HG03439 (cell line): ENCODE data around the gene COMMD1.

Experiments used
- ATAC-seq: cut with Tn5 transposase; IDR thresholded peaks from one replicate; pipeline ENCODE4 v1.9.1; 2021; ENCODE audit warnings: mild to moderate bottlenecking, moderate library complexity; ENCODE audit not compliant: unreplicated experiment

Gene COMMD1

DNA sequence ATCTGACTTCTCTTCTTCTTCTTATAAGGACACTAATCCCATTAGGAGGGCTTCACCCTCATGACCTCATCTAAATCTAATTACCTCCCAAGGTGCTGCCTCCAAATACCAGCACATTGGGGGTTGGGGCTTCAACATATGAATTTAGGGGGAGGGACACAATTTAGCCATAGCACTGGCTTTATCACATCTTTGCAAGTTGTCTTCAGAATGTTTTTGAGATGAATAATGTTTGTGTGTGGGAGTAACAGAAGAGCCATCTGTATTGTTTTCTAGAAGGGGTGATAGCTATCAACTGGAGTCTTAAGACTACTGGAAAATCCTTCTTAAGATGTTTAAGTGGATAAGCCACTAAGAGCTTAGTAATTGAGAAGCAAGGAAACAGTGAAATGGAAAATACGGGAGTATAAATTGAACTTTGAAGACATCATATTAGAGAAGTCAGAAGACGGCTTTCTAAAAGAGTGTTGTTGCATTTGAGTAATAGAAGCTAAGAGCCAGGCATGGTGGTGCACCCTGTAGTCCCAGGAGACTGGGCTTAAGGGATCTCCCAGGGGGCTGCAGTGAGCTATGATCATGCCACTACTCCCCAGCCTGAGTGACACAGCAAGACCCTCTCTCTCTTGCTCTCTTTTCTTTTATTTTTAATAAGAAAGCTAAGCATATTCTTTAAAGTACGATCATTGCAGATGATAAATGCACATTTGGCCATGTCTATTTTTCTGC lies 257.8 kb downstream of the COMMD1 start:
- no peak for ATAC-seq

DNA sequence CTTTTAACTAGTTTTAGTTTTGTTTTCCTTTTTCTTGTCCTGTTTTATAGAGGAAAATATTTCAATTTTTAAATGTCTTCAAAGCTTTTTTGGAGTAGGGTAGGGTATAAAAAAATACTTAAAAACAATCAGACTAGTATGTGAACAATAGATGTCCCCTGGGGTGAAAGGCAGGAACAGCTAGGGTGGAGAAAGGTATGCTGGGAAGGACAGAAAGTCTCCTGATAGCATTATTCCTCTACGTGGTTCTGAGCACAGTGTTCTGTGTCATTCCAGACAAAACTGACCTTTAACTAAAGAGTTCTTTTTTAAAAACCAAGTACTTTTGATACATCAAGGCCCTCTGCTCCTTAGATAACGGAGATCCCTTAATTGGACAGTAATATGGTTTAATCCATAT lies 258.4 kb downstream of the COMMD1 start:
- no peak for ATAC-seq

DNA sequence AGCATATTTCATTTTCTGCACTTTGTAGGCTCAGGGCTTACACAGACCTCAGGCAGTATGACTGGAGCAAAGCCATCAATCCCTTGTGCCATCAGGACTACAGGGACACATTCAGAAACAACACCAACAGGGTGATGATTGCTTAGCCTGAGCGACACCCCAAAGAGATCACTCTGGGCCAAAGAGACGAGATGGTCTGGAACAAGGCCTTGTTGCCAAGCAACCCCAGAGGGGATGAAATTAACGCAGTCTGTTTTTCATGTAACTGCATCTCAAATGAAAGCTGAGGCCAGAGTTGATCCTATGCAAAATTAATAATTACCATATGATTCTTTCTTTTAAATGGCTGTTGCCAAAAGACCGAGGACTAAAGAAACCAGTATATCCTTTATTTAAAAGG lies 270.3 kb downstream of the COMMD1 start:
- ATAC-seq = no peak

DNA sequence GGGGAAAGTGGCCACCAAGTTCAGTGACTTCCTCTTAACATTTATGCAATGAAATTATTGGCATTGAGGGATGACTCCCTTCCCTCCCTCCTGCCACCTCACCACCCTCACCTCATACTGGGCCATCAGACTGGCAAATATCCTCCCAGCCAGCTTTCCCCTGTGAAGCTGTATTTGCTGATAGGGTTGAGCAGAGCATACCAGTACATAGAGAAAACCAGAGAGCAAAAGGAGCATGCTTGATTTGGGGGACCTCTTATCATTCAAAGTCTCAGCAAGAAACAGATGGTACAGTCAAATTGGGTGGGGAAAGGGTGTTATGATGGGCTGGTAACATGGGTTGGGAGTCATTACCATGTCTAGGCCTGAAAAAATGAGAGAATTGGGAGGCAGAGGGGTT lies 271.3 kb downstream of the COMMD1 start:
- no peak for ATAC-seq

DNA sequence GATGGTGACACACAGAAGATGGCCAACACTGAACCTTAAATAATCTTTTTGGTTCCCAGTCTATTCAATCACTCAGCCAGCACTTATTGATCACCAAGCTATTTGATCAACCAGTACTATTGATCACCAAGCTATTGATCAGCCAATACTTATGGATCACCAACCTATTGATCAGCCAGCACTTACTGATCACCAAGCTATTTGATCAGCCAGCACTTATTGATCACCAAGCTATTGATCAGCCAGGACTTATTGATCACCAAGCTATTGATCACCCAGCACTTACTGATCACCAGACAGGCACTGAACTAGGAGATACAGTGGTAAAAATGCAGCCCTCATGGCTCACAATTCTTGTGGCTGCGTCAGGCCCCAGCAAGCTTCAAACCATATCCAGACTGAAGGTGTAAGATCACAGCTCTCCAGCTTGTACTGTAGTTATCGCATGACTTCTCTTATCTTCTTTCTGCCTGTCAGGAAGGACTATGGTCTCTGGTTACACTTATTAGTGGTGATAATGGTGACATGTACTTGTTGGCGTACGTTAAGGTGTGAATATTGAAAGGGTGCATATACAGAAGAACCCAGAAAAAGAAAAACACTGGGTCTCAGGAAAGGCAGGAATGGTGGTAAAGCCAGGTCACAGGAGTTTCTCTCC lies 272.0 kb downstream of the COMMD1 start:
- no peak for ATAC-seq

DNA sequence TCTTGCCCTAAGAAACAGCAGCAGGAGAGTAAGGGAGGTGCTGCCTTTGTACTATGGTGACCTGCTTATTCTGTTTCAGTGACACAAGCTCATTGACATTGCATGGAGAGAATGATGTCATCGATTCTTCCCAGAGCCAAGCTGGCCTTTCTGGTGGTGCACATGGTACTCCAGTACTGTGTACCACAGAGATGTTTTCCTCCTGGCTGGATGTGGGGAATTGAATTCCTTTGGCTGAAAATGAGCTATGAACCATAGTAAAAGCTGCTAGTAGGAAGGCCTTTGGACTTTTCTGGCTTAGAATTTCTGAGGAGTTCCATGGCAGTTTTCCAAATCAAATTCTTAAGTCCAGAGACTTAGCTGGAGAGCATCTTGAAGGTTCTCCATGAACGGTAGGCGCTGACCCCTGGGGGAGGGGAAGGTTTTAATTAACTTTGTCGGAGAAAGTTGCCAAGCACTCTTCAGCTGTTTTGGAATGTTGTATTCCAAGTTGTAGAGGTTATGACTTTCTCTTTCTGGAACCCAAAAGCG lies 273.3 kb downstream of the COMMD1 start:
- ATAC-seq = no peak

DNA sequence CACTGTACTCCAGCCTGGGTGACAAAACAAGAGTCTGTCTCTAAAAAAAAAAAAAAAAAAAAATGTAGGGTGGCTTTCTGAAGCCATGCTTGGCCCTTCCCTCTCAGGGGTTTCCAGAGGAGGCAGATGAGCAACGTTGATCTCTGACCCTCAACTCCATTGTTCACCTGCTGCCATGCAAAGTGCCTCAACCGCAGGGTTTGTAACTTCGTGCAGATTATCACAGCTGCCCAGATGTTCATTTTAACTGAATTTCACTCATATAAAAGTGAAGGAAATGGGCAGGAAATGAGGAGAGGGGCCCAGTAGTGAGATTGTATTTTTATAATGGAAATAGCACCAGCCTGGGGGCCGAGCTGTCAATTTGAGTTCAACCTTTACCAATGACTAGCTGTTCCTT lies 275.5 kb downstream of the COMMD1 start:
- no peak for ATAC-seq

DNA sequence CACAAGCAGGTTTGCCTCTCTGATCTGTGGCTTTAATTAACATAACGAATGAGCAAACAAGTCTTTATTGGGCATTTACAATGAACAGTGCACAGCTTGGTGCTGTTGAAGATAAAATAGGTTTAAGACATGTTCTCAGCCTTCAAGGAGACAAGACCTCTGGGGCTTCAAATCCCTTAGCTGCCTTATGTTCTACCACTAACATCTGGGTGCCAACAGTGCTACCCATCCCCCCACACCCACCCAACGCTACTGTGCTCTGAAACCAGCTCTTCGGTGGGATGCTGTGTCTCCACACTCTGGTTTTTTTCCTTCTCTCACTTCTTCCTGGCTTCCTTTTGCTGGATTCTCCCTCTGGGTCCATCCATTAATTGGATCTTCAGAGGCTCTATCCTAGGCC lies 276.4 kb downstream of the COMMD1 start:
- no peak for ATAC-seq

DNA sequence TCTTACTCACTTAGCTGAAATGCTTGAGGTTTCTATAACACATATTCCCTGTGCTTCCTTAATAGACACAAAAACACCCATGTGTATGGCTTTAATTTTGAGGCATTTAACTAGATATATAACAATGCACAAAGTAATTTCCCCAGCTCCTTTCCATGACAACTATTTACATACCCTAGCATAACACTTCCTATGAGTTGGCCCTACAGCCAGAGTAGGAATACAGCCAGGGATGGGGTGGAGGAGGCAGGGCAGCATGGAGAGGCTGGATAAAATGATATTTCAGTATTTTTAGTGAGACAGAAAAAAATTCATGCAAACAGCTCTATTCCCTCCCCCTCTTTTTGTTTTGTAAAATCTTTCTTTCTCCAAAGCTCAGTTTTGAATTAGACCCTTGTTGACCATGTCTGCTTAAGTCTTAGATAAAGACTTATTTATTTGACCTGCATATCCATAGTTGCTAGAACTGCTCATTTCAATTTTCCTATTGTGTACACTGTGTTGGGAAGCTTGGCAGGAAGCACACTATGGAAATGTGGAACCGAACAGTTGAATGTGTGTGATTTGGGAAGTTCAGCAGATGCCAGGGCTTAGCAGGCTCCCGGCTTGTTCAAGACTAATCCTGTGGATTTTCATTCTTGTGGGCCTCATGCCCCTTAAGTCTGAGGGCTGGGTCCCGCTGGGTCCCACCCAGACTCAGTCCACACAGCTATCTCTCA lies 279.2 kb downstream of the COMMD1 start:
- ATAC-seq = no peak
